ENCODE measurements around the gene ATP5PD.

DNA sequence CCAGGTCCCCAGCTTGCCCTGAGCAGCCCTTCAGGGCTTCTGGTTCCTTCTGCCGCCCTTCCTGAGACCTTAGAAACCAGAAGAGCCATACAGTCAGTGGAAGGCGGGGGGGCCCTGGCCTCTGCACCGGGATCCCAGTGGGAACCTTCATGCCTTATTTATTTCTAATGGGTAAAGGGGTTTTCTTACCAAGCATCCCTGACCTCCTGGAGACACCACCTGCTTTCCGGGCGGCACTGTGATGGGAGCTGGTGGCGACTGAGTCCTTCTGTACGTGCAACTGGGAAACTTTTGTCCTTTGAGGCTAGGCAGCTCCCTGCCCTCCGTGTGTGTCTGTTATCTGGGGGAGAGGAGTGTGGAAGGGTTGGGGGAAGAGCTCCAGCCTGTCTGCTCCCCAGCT, 41.5 kb downstream of the ATP5PD start:
- TF ChIP-seq POLR2A (IDR thresholded peaks at IDR 0.05; ENCODE audit: low read depth, low read length) (no peak), TAF1 (IDR thresholded peaks at IDR 0.05; ENCODE audit: low read depth, low read length) (no peak)
